ENCODE data around the gene ARMC6.

- TF ChIP-seq, protein P1, sequence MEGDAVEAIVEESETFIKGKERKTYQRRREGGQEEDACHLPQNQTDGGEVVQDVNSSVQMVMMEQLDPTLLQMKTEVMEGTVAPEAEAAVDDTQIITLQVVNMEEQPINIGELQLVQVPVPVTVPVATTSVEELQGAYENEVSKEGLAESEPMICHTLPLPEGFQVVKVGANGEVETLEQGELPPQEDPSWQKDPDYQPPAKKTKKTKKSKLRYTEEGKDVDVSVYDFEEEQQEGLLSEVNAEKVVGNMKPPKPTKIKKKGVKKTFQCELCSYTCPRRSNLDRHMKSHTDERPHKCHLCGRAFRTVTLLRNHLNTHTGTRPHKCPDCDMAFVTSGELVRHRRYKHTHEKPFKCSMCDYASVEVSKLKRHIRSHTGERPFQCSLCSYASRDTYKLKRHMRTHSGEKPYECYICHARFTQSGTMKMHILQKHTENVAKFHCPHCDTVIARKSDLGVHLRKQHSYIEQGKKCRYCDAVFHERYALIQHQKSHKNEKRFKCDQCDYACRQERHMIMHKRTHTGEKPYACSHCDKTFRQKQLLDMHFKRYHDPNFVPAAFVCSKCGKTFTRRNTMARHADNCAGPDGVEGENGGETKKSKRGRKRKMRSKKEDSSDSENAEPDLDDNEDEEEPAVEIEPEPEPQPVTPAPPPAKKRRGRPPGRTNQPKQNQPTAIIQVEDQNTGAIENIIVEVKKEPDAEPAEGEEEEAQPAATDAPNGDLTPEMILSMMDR (IDR thresholded peaks at IDR 0.05) = peak; percentile 8 to 45 (median 15)
- peak; percentile 78 to 86 (median 82) for TF ChIP-seq POLR2AphosphoS5 (IDR thresholded peaks at IDR 0.05)
- no peak for TF ChIP-seq POLR2A (IDR thresholded peaks at IDR 0.05)
Observed at GRCh38 chr19:19033426-19034203, at the start of gene ARMC6, which contains the start of gene SUGP2.
